ENCODE results near the gene CXorf58. TPM values are rescaled to one million over a fixed set of nuclear protein-coding genes. Genes with fewer than 3 reads are reported as not detected.

Gene CXorf58
- total and polyA plus RNA-seq, 3 donors from 2014 or later, result 2.6 to 6.5 (median 5.7) TPM

DNA sequence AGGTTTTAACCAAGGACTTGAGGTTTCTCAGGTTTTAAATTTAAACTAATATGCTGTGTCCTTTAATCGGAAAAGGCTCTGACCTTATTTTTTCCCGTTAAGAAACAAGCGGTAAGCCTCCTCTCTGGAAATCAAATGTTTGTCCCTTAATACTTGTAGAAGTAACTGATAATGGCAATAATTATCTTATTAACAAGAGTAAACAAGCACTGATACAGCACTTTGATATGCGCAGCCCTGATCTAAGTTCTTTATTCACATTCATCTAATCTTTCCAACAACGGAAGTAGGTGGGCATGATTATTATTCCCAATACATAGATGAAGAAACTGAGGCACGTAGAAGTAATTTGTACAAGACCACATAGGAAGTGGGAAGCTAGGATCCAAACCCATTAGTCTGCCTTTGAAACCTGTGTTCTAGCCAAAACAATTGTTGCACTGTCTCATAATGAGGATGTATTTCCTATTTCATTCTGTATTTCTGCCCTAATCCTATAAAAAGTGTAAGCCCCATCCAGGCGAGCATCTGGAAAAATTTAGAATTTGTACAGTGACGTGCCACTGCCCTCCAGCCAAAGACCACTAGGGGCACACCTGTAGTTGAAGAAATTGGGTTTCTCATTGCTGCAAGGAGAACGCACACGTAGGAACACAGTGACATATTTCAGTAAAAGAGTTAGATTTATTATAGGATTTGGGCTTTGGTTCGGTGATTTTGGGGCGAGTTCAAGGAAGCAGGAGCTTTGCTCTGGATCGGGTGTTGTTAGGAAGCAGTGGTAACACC lies 606 bp downstream of the CXorf58 start:
- Histone ChIP-seq H3K9me3 (no peaks in the 10 kb centered on the region), H3K4me1 (no peaks in the 10 kb centered on the region), H3K27ac (peak overlapping the region; percentile 81 to 84), H3K27me3 (no peaks in the 10 kb centered on the region), H3K36me3 (ENCODE audit: low read depth, missing control alignments) (no peaks in the 10 kb centered on the region), H3K4me3 (peak overlapping the region; percentile 59 to 73)
- WGBS, 2 donors, result 15% methylated on average over 12 to 13 of the region's 13 CpGs
- intact Hi-C loops (cut with DNase I; ENCODE audit: low total_unique reads), result loop anchor here (10.0 kb wide), 1 partner anchor 124 kb away; the partner anchor contains the start of gene SAT1
- DNase-seq, result no peak
- TF ChIP-seq POLR2A (IDR thresholded peaks at IDR 0.05), result no peak
- TF ChIP-seq, protein P1, sequence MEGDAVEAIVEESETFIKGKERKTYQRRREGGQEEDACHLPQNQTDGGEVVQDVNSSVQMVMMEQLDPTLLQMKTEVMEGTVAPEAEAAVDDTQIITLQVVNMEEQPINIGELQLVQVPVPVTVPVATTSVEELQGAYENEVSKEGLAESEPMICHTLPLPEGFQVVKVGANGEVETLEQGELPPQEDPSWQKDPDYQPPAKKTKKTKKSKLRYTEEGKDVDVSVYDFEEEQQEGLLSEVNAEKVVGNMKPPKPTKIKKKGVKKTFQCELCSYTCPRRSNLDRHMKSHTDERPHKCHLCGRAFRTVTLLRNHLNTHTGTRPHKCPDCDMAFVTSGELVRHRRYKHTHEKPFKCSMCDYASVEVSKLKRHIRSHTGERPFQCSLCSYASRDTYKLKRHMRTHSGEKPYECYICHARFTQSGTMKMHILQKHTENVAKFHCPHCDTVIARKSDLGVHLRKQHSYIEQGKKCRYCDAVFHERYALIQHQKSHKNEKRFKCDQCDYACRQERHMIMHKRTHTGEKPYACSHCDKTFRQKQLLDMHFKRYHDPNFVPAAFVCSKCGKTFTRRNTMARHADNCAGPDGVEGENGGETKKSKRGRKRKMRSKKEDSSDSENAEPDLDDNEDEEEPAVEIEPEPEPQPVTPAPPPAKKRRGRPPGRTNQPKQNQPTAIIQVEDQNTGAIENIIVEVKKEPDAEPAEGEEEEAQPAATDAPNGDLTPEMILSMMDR (IDR thresholded peaks at IDR 0.05), result peak in 1 of 3 experiments; percentile 7

DNA sequence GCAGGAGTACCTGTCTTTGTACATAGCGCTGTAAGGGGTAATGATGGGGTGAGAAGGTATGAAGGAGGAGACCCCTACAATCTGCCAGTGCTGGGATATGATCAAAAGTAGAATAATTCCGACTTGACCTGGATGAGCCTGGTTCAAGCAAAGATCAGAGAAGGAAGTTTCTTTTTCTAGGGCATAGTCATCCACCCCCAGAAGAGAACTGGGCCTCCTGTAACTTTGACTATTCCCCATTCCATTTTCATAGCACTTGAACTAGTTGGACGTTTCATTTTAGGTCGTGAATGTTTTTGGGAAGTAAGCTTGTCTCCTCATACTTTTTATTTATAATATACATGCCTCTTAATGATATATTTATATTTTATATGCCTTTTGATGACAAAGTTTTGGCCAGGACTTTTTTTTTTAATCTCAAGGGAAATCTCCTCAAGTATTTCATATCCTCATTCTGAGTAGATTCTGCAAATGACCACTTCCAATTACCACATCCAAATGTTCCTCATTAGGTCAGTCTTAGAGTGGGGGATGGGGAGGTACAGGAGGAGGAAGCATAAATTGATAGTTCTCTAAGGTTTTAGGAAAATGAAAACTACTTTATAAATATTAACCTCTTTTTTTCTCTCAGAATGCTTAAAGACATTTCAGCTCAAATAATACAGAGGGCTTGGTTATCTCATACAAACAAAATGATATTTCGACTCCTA lies 3.5 kb downstream of the CXorf58 start:
- no peaks in the 10 kb centered on the region for H3K4me1 ChIP-seq
- no peak for DNase-seq
- H3K27ac ChIP-seq, result no peak overlapping the region
- no peaks in the 10 kb centered on the region for H3K36me3 ChIP-seq (ENCODE audit: low read depth, missing control alignments)
- TF ChIP-seq, protein P1 (IDR thresholded peaks at IDR 0.05), result no peak
- no peak for TF ChIP-seq POLR2A (IDR thresholded peaks at IDR 0.05)
- H3K4me3 ChIP-seq, result no peak overlapping the region
- no peaks in the 10 kb centered on the region for H3K27me3 ChIP-seq
- intact Hi-C loops (cut with DNase I; ENCODE audit: low total_unique reads), result no loop called here
- 85% methylated on average over 5 of the region's 5 CpGs for WGBS, 2 donors
- no peaks in the 10 kb centered on the region for H3K9me3 ChIP-seq

DNA sequence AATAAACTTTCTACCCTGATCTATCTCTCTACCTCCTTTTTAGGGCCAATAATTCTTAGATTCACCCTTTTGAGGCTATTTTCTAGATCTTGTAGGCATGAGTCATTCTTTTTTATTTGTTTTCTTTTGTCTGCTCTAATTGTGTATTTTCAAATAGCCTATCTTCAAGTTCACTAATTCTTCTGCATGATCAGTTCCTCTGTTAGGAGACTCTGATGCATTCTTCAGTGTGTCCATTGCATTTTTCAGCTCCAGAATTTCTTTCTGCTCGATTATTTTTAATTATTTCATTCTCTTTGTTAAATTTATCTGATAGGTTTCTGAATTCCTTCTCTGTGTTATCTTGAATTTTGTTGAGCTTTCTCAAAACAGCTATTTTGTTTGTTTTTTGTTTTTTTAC lies 11.3 kb downstream of the CXorf58 start:
- Histone ChIP-seq H3K27me3 (no peaks in the 10 kb centered on the region), H3K27ac (no peak overlapping the region), H3K36me3 (ENCODE audit: low read depth, missing control alignments) (no peaks in the 10 kb centered on the region), H3K9me3 (no peaks in the 10 kb centered on the region), H3K4me3 (no peak overlapping the region), H3K4me1 (no peaks in the 10 kb centered on the region)
- TF ChIP-seq, protein P1 (IDR thresholded peaks at IDR 0.05), result no peak
- no peak for TF ChIP-seq POLR2A (IDR thresholded peaks at IDR 0.05)
- DNase-seq, result no peak
- WGBS, 2 donors, result 92 to 100% methylated on average over 1 of the region's 1 CpG
- intact Hi-C loops (cut with DNase I; ENCODE audit: low total_unique reads), result no loop called here

DNA sequence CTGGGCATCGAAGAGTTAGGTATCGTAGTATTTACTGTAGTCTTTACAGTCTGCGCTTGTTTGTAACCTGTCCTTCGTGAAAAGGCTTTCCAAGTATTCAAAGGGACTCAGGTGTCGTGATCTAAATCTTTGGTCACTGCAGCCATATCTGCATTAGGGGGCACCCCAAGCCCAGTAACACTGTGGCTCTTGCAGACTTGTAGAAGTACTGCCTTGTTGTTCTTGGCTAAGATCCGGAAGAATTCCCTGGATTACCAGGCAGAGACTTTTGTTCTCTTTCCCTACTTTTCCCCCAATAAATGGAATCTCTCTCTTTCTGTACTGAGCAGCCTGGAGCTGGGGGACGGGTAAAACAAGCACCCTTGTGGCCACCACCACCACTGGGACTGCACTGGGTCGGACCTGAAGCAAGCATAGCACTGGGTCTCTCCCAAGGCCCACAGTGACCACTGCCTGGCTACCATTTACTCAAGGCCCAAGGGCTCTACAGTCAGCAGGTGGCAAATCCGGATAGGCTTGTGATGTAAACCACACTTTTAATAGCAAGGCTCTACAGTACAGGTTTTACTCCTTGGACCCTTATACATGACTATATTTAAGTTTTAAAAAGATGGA lies 12.0 kb downstream of the CXorf58 start:
- TF ChIP-seq POLR2A (IDR thresholded peaks at IDR 0.05), result no peak
- TF ChIP-seq, protein P1 (IDR thresholded peaks at IDR 0.05), result no peak
- no peak for DNase-seq
- Histone ChIP-seq H3K27ac (no peak overlapping the region), H3K27me3 (no peaks in the 10 kb centered on the region), H3K4me3 (no peak overlapping the region), H3K9me3 (no peaks in the 10 kb centered on the region), H3K36me3 (ENCODE audit: low read depth, missing control alignments) (no peaks in the 10 kb centered on the region), H3K4me1 (no peaks in the 10 kb centered on the region)
- 88 to 90% methylated on average over 7 to 9 of the region's 9 CpGs for WGBS, 2 donors
- intact Hi-C loops (cut with DNase I; ENCODE audit: low total_unique reads), result no loop called here

All from testis (tissue), 3 donors.